ENCODE data around the gene LRRC71. TPM values are rescaled to one million over a fixed set of nuclear protein-coding genes. Genes with fewer than 3 reads are reported as not detected.

Gene LRRC71
- total and polyA plus RNA-seq, 2 donors (not counting 1 experiment from before 2014, with no cell fraction given): not detected

DNA sequence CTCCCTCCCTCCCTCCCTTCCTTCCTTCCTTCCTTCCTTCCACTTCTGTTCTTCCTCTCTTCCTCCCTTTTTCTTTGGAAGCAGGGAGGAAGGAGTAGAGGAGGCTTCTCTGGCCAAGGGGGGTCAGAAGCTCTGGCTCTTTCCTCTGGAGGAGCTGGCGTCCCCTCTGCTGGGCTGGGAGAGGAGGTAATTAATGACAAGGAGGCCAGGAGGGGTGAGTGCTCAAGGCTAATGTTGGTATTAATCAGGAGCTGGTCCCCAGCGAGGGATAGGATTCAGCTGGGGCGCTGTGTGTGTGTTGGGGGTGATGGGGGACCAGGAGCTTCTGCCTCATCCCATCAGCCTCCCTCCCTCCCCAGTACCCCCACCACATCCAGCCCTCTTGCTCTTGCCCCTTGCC, 33.1 kb upstream of the LRRC71 start:
- no peak for DNase-seq
- Histone ChIP-seq H3K4me3 (ENCODE audit: control extremely low read depth in 1 of 5, extremely low read depth in 1 of 5, insufficient read depth in 1 of 5, low read depth in 2 of 5, low read length in 4 of 5) (no peak overlapping the region), H3K4me1 (ENCODE audit: control insufficient read depth in 2 of 2, insufficient read depth in 2 of 2, low read length in 2 of 2) (peaks cover 6 to 7% of the 10 kb centered on the region in 2 donors), H3K36me3 (replicated peaks in 1 of 2; ENCODE audit: control extremely low read depth in 1 of 2, control insufficient read depth in 1 of 2, extremely low read depth in 1 of 2, insufficient read depth in 2 of 2, low read length in 1 of 2) (no peaks in the 10 kb centered on the region), H3K9me3 (ENCODE audit: control extremely low read depth in 1 of 3, control insufficient read depth in 2 of 3, insufficient read depth in 1 of 3, low read length in 2 of 3) (peaks cover 0 to 7% (median 0%) of the 10 kb centered on the region in 3 donors), H3K4me2 (replicated peaks; ENCODE audit: low read depth, low read length, poor library complexity, severe bottlenecking) (no peak overlapping the region), H3K9ac (ENCODE audit: low read length) (no peak overlapping the region), H3K27me3 (replicated peaks in 1 of 4; ENCODE audit: control extremely low read depth in 1 of 4, control insufficient read depth in 3 of 4, insufficient read depth in 4 of 4, low read length in 3 of 4) (peaks cover 0 to 55% (median 18%) of the 10 kb centered on the region in 4 experiments), H2AFZ (ENCODE audit: insufficient read depth, low read depth, low read length, poor library complexity, severe bottlenecking) (no peak overlapping the region), H3K27ac (ENCODE audit: low read length in 2 of 2) (no peak overlapping the region), H4K20me1 (ENCODE audit: control insufficient read depth, insufficient read depth, low read length, poor library complexity, severe bottlenecking) (no peaks in the 10 kb centered on the region), H3K79me2 (ENCODE audit: control insufficient read depth, insufficient read depth, low read length) (no peaks in the 10 kb centered on the region)
- Mint-ChIP-seq H3K4me1 (peaks cover 6% of the 10 kb centered on the region), H3K27me3 (peaks cover 67% of the 10 kb centered on the region), H3K9me3 (ENCODE audit: insufficient read depth) (no peaks in the 10 kb centered on the region), H3K27ac (no peak overlapping the region), H3K4me3 (no peak overlapping the region)
- ChIA-PET POLR2A (interaction anchor here (0.8 kb wide), 1 partner anchor 54 kb away, joined by 9 read pairs; no protein-coding TSS in a partner anchor), CTCF (interaction anchor here (1.0 to 1.2 kb wide), 2 partner anchors 28 to 198 kb away, joined by 3 read pairs; no protein-coding TSS in a partner anchor)
- intact Hi-C loops (cut with micrococcal nuclease): no loop called here
- no peak for ATAC-seq (ENCODE audit: low read depth)
- no CpG with 5 or more reads among the region's 3 CpGs for WGBS (ENCODE audit: insufficient coverage)
- TF ChIP-seq EZH2 (IDR thresholded peaks at IDR 0.05; ENCODE audit: borderline replicate concordance, insufficient read depth, low read depth, low read length, poor library complexity, severe bottlenecking): no peak
- TF ChIP-seq, protein P1, sequence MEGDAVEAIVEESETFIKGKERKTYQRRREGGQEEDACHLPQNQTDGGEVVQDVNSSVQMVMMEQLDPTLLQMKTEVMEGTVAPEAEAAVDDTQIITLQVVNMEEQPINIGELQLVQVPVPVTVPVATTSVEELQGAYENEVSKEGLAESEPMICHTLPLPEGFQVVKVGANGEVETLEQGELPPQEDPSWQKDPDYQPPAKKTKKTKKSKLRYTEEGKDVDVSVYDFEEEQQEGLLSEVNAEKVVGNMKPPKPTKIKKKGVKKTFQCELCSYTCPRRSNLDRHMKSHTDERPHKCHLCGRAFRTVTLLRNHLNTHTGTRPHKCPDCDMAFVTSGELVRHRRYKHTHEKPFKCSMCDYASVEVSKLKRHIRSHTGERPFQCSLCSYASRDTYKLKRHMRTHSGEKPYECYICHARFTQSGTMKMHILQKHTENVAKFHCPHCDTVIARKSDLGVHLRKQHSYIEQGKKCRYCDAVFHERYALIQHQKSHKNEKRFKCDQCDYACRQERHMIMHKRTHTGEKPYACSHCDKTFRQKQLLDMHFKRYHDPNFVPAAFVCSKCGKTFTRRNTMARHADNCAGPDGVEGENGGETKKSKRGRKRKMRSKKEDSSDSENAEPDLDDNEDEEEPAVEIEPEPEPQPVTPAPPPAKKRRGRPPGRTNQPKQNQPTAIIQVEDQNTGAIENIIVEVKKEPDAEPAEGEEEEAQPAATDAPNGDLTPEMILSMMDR (IDR thresholded peaks at IDR 0.05): no peak

DNA sequence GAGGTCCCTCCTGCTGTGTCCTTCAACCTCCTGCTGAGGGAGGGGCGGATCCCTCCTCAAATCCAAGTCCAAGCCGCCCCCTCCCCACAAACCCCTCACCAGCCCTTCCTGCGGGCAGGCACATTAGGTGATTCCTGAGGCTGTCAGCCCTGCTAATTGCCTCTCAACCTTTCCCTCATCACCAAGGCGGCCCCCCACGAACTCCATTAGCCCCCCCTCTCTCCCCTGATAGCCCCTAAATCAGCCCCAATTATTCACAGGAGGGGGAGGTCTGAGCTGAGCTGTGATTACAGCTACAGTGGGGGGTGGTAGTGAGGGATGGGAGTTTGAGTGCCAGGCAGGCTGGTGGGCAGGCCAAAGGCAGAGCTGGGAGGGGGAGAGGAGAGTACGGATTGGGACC, 32.7 kb upstream of the LRRC71 start:
- Histone ChIP-seq H3K27me3 (replicated peaks in 1 of 4; ENCODE audit: control extremely low read depth in 1 of 4, control insufficient read depth in 3 of 4, insufficient read depth in 4 of 4, low read length in 3 of 4) (peaks cover 0 to 59% (median 19%) of the 10 kb centered on the region in 4 experiments), H3K4me3 (ENCODE audit: control extremely low read depth in 1 of 5, extremely low read depth in 1 of 5, insufficient read depth in 1 of 5, low read depth in 2 of 5, low read length in 4 of 5) (no peak overlapping the region), H3K9me3 (ENCODE audit: control extremely low read depth in 1 of 3, control insufficient read depth in 2 of 3, insufficient read depth in 1 of 3, low read length in 2 of 3) (peaks cover 0 to 9% (median 0%) of the 10 kb centered on the region in 3 donors), H3K36me3 (replicated peaks in 1 of 2; ENCODE audit: control extremely low read depth in 1 of 2, control insufficient read depth in 1 of 2, extremely low read depth in 1 of 2, insufficient read depth in 2 of 2, low read length in 1 of 2) (no peaks in the 10 kb centered on the region), H3K4me2 (replicated peaks; ENCODE audit: low read depth, low read length, poor library complexity, severe bottlenecking) (no peak overlapping the region), H3K9ac (ENCODE audit: low read length) (no peak overlapping the region), H3K4me1 (ENCODE audit: control insufficient read depth in 2 of 2, insufficient read depth in 2 of 2, low read length in 2 of 2) (peaks cover 11 to 12% of the 10 kb centered on the region in 2 donors), H3K27ac (ENCODE audit: low read length in 2 of 2) (no peak overlapping the region), H3K79me2 (ENCODE audit: control insufficient read depth, insufficient read depth, low read length) (no peaks in the 10 kb centered on the region), H2AFZ (ENCODE audit: insufficient read depth, low read depth, low read length, poor library complexity, severe bottlenecking) (no peak overlapping the region), H4K20me1 (ENCODE audit: control insufficient read depth, insufficient read depth, low read length, poor library complexity, severe bottlenecking) (no peaks in the 10 kb centered on the region)
- intact Hi-C loops (cut with micrococcal nuclease): no loop called here
- CTCF ChIA-PET: interaction anchor here (1.0 to 1.2 kb wide), 2 partner anchors 162 to 198 kb away, joined by 3 read pairs; no protein-coding TSS in a partner anchor
- no peak for DNase-seq
- Mint-ChIP-seq H3K27ac (no peak overlapping the region), H3K27me3 (peaks cover 68% of the 10 kb centered on the region), H3K4me3 (no peak overlapping the region), H3K4me1 (peaks cover 8% of the 10 kb centered on the region), H3K9me3 (ENCODE audit: insufficient read depth) (no peaks in the 10 kb centered on the region)
- no peak for ATAC-seq (ENCODE audit: low read depth)
- 53% methylated on average over 3 of the region's 6 CpGs for WGBS (ENCODE audit: insufficient coverage)
- TF ChIP-seq, protein P1 (IDR thresholded peaks at IDR 0.05): no peak
- no peak for TF ChIP-seq EZH2 (IDR thresholded peaks at IDR 0.05; ENCODE audit: borderline replicate concordance, insufficient read depth, low read depth, low read length, poor library complexity, severe bottlenecking)
- POLR2A ChIA-PET: interaction anchor here (0.8 kb wide), 1 partner anchor 54 kb away, joined by 9 read pairs; no protein-coding TSS in a partner anchor
